ENCODE measurements around the gene ATXN1.
A peak's percentile ranks its signal among the peaks of the same experiment; 100 is the strongest.

DNA sequence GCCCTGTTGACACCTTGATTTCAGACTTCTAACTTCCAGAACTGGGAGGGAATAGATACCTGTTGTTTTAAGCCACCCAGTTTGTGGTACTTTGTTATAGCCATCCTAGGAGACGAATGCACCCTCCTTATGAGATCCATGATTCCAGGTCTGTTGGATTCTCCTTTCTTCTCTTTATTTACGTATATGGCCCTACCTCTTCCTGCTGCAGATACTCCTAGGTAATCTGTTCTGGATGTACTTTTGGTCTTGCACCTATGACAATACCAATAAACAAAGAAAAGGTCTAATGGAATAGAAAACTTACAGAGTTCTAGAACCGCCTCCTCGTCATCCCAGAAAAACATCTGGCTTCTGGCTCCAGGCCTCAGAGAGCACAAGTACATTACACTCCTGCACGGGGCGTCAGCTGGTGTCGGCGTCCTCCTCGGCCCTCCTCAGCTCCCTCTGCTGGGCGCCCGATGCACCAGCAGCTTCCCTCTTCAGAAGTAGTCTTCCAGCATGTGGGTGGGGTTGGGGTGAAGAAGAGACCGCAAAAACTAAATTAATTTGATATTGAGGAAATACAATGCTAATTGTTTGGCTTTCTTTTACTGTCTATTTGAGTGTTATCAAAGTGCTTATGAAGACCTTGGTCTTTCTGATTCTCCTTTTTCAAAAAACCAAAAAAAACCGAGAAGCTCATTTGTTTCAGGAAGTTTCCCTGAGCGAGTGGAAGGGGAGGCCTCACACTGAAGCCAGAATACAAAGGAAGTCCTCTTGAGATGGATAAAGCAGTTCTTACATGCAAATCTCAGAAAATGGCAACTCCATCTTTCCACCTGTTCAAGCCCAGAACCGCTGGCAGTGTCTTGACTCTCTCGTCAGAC is 9.7 kb upstream of the ATXN1 start:
- TF ChIP-seq, protein P1, sequence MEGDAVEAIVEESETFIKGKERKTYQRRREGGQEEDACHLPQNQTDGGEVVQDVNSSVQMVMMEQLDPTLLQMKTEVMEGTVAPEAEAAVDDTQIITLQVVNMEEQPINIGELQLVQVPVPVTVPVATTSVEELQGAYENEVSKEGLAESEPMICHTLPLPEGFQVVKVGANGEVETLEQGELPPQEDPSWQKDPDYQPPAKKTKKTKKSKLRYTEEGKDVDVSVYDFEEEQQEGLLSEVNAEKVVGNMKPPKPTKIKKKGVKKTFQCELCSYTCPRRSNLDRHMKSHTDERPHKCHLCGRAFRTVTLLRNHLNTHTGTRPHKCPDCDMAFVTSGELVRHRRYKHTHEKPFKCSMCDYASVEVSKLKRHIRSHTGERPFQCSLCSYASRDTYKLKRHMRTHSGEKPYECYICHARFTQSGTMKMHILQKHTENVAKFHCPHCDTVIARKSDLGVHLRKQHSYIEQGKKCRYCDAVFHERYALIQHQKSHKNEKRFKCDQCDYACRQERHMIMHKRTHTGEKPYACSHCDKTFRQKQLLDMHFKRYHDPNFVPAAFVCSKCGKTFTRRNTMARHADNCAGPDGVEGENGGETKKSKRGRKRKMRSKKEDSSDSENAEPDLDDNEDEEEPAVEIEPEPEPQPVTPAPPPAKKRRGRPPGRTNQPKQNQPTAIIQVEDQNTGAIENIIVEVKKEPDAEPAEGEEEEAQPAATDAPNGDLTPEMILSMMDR (IDR thresholded peaks at IDR 0.05; ENCODE audit: insufficient read depth, low read length): peak; percentile 85
- TF ChIP-seq POLR2AphosphoS5 (IDR thresholded peaks at IDR 0.05; ENCODE audit: low read depth): no peak

Data from HL-60 (cell line).